Liver (tissue), 9 donors: ENCODE measurements around the gene WDR59. TPM values are rescaled to one million over a fixed set of nuclear protein-coding genes. Genes with fewer than 3 reads are reported as not detected.

Experiments used
- DNase-seq: peaks from one replicate; pipeline ENCODE4 v3.0.0-alpha.2; 2017; ENCODE audit warnings: low spot score
- H3K27ac ChIP-seq, 2 donors: one replicate each; pipeline ENCODE4 v1.7.0; 2013; ENCODE audit warnings: inconsistent platforms in 2 of 2, low read length in 2 of 2, control low read depth in 1 of 2, low read depth in 1 of 2, mild to moderate bottlenecking in 1 of 2
- H3K27me3 ChIP-seq, 4 donors: one replicate each; pipeline versions ENCODE4 v1.6.1 to v1.7.0; 2013; ENCODE audit warnings: low read length in 3 of 4, inconsistent platforms in 1 of 4, mild to moderate bottlenecking in 1 of 4, moderate library complexity in 1 of 4; ENCODE audit not compliant: control insufficient read depth in 4 of 4, insufficient read depth in 4 of 4
- H3K36me3 ChIP-seq, 4 donors: one replicate each; pipeline versions ENCODE4 v1.6.1 to v1.7.0; 2013; ENCODE audit warnings: low read length in 3 of 4, mild to moderate bottlenecking in 3 of 4, low read depth in 1 of 4, moderate library complexity in 1 of 4; ENCODE audit not compliant: control insufficient read depth in 4 of 4, insufficient read depth in 3 of 4
- H3K4me1 ChIP-seq, 4 donors: one replicate each; pipeline versions ENCODE4 v1.6.1 to v1.7.0; 2013; ENCODE audit warnings: low read length in 3 of 4, mild to moderate bottlenecking in 3 of 4, moderate library complexity in 1 of 4; ENCODE audit not compliant: control insufficient read depth in 4 of 4, insufficient read depth in 4 of 4
- H3K4me3 ChIP-seq, 3 donors: one replicate each; pipeline versions ENCODE4 v1.6.1 to v1.7.0; 2013; ENCODE audit warnings: low read length in 3 of 3, control low read depth in 1 of 3, low read depth in 1 of 3, mild to moderate bottlenecking in 1 of 3
- H3K9ac ChIP-seq, 2 donors: one replicate each; pipeline ENCODE4 v1.7.0; 2013; ENCODE audit warnings: low read length in 2 of 2, mild to moderate bottlenecking in 2 of 2, moderate library complexity in 2 of 2, control low read depth in 1 of 2, low read depth in 1 of 2
- H3K9me3 ChIP-seq, 4 donors: one replicate each; pipeline versions ENCODE4 v1.6.1 to v1.7.0; 2013; ENCODE audit warnings: low read length in 3 of 4; ENCODE audit not compliant: control insufficient read depth in 4 of 4
- ATF3 ChIP-seq: IDR thresholded peaks from 2 replicates; pipeline ENCODE4 v1.6.1; 2016; ENCODE audit warnings: antibody characterized with exemption
- CTCF ChIP-seq: fragments of 150-350 bp; IDR thresholded peaks from 2 replicates; pipeline ENCODE4 v1.5.1; 2017; ENCODE audit warnings: improper control_type of control experiment, low read depth, low read length; ENCODE audit not compliant: missing input control
- EGR1 ChIP-seq, 2 donors: IDR thresholded peaks; 2 replicates each; pipeline ENCODE4 v1.6.1; 2016 to 2018; ENCODE audit warnings: antibody characterized with exemption in 2 of 2, low read depth in 2 of 2
- FOXA1 ChIP-seq: IDR thresholded peaks from 2 replicates; pipeline ENCODE4 v1.6.1; 2016; ENCODE audit warnings: antibody characterized with exemption
- FOXA2 ChIP-seq: IDR thresholded peaks from 2 replicates; pipeline ENCODE4 v1.6.1; 2016; ENCODE audit warnings: antibody characterized with exemption
- GABPA ChIP-seq, 2 donors: IDR thresholded peaks in 1 of 2; conservative IDR thresholded peaks in 1 of 2; 2 replicates each; pipeline ENCODE4 v1.6.1; 2016; ENCODE audit warnings: antibody characterized with exemption in 2 of 2, mild to moderate bottlenecking in 1 of 2, moderate library complexity in 1 of 2
- HNF4A ChIP-seq, 2 donors: conservative IDR thresholded peaks; 2 replicates each; pipeline ENCODE4 v1.6.1; 2016; ENCODE audit warnings: antibody characterized with exemption in 2 of 2, mild to moderate bottlenecking in 2 of 2
- HNF4G ChIP-seq: IDR thresholded peaks from 2 replicates; pipeline ENCODE4 v1.6.1; 2016; ENCODE audit warnings: antibody characterized with exemption
- JUND ChIP-seq, 2 donors: IDR thresholded peaks; 2 replicates each; pipeline ENCODE4 v1.6.1; 2016; ENCODE audit warnings: antibody characterized with exemption in 2 of 2
- NR2F2 ChIP-seq: IDR thresholded peaks from 2 replicates; pipeline ENCODE4 v1.6.1; 2016; ENCODE audit warnings: antibody characterized with exemption
- RAD21 ChIP-seq, 2 donors: IDR thresholded peaks; 2 replicates each; pipeline ENCODE4 v1.6.1; 2016; ENCODE audit warnings: antibody characterized with exemption in 2 of 2, mild to moderate bottlenecking in 2 of 2
- REST ChIP-seq: IDR thresholded peaks from 2 replicates; pipeline ENCODE4 v1.6.1; 2016; ENCODE audit warnings: antibody characterized with exemption, mild to moderate bottlenecking
- RXRA ChIP-seq, 2 donors: IDR thresholded peaks; 2 replicates each; pipeline ENCODE4 v1.6.1; 2017 to 2018; ENCODE audit warnings: antibody characterized with exemption in 2 of 2, mild to moderate bottlenecking in 1 of 2
- SP1 ChIP-seq: IDR thresholded peaks from 2 replicates; pipeline ENCODE4 v1.6.1; 2018; ENCODE audit warnings: antibody characterized with exemption, mild to moderate bottlenecking
- TAF1 ChIP-seq: conservative IDR thresholded peaks from 2 replicates; pipeline ENCODE4 v1.6.1; 2016; ENCODE audit warnings: antibody characterized with exemption, mild to moderate bottlenecking
- YY1 ChIP-seq: IDR thresholded peaks from 2 replicates; pipeline ENCODE4 v1.6.1; 2016; ENCODE audit warnings: antibody characterized with exemption, mild to moderate bottlenecking
- ZBTB33 ChIP-seq: IDR thresholded peaks from 2 replicates; pipeline ENCODE4 v1.6.1; 2016; ENCODE audit warnings: antibody characterized with exemption
- WGBS: extraction: QIAGEN DNeasy Blood & Tissue Kit; methylation state at CpG from one replicate; pipeline ENCODE4 v1.1.7; 2013; 5-methylcytosine and 5-hydroxymethylcytosine counted together
- polyA plus RNA-seq, 2 donors: library from polyadenylated mRNA; stranded (reverse) in 1 of 2; unstranded in 1 of 2; fragments of 200-250 nt in 1 of 2; fragments of >200 nt in 1 of 2; fragmentation: Nextera tagmentation in 1 of 2; extraction: Ambion mirVana in 1 of 2; gene quantifications; one replicate each; pipeline versions ENCODE4 v1.2.1 to v1.2.3, GENCODE V29; 2013 to 2015
- total RNA-seq, 2 donors: library from RNA; depleted of rRNA; stranded (reverse); fragments of >200 nt; gene quantifications; one replicate each; pipeline ENCODE4 v1.2.3, GENCODE V29; 2014
- donor health status: healthy.
- donor health status: healthy.
- donor health status: healthy.
- donor health status: healthy.
- donor health status: healthy.

The WDR59 gene
- total and polyA plus RNA-seq, 4 donors = 14.1 to 30.3 (median 23.7) TPM

GRCh38 chr16:74846714-74847113 lies 138.2 kb downstream of the WDR59 start:
- 86% methylated on average over 4 of the region's 4 CpGs for WGBS

GRCh38 chr16:74844041-74844980 lies 140.6 kb downstream of the WDR59 start:
- WGBS = 84% methylated on average over 20 of the region's 20 CpGs
- TF ChIP-seq RXRA (IDR thresholded peaks at IDR 0.05) (no peak), FOXA1 (no peak), HNF4A (conservative IDR thresholded peaks at IDR 0.05) (no peak), NR2F2 (no peak), GABPA (IDR thresholded peaks at IDR 0.05 in 1 of 2, conservative IDR thresholded peaks at IDR 0.05 in 1 of 2) (no peak), RAD21 (IDR thresholded peaks at IDR 0.05) (no peak), SP1 (no peak), TAF1 (no peak), ATF3 (no peak), HNF4G (no peak), ZBTB33 (no peak), FOXA2 (no peak), JUND (IDR thresholded peaks at IDR 0.05) (no peak), EGR1 (IDR thresholded peaks at IDR 0.05; ENCODE audit: low read depth in 2 of 2) (no peak), YY1 (no peak), CTCF (no peak), REST (no peak)
- Histone ChIP-seq H3K4me3 (no peak overlapping the region), H3K27ac (no peak overlapping the region), H3K9ac (no peak overlapping the region), H3K36me3 (no peaks in the 10 kb centered on the region), H3K4me1 (no peaks in the 10 kb centered on the region), H3K9me3 (no peaks in the 10 kb centered on the region), H3K27me3 (no peaks in the 10 kb centered on the region)
- DNase-seq = no peak

More at GRCh38 chr16:74846714-74847113, 138.2 kb downstream of the WDR59 start:
- Histone ChIP-seq H3K4me3 (no peak overlapping the region), H3K4me1 (no peaks in the 10 kb centered on the region), H3K36me3 (no peaks in the 10 kb centered on the region), H3K9me3 (no peaks in the 10 kb centered on the region), H3K27ac (no peak overlapping the region), H3K9ac (no peak overlapping the region), H3K27me3 (no peaks in the 10 kb centered on the region)
- no peak for DNase-seq
- TF ChIP-seq JUND (IDR thresholded peaks at IDR 0.05) (no peak), CTCF (no peak), GABPA (IDR thresholded peaks at IDR 0.05 in 1 of 2, conservative IDR thresholded peaks at IDR 0.05 in 1 of 2) (no peak), HNF4A (conservative IDR thresholded peaks at IDR 0.05) (no peak), EGR1 (IDR thresholded peaks at IDR 0.05; ENCODE audit: low read depth in 2 of 2) (no peak), FOXA1 (no peak), TAF1 (no peak)
